Lung (tissue), 12 donors: ENCODE data around the gene CLCF1. TPM values are rescaled to one million over a fixed set of nuclear protein-coding genes. Genes with fewer than 3 reads are reported as not detected.

Experiments used
- ATAC-seq: fragments of 200-7000 bp; cut with Tn5 transposase; one replicate; pipeline ENCODE4 v1.9.1; 2020; ENCODE audit warnings: moderate number of reproducible peaks; ENCODE audit not compliant: insufficient read depth, low FRiP score
- DNase-seq, 3 donors: peaks; one replicate each; pipeline ENCODE4 v3.0.0-alpha.2; 2013 to 2017
- H3K27ac ChIP-seq, 2 donors: one replicate each; pipeline ENCODE4 v1.5.1; 2013; ENCODE audit warnings: mild to moderate bottlenecking in 2 of 2, moderate library complexity in 2 of 2, control low read depth in 1 of 2, inconsistent platforms in 1 of 2, low read depth in 1 of 2, low read length in 1 of 2
- H3K27me3 ChIP-seq, 3 donors: one replicate each; pipeline ENCODE4 v1.5.1; 2013; ENCODE audit warnings: low read length in 2 of 3; ENCODE audit not compliant: control insufficient read depth in 3 of 3, insufficient read depth in 3 of 3
- H3K36me3 ChIP-seq, 4 donors: one replicate each; pipeline ENCODE4 v1.5.1; 2013; ENCODE audit warnings: low read length in 4 of 4, mild to moderate bottlenecking in 1 of 4, moderate library complexity in 1 of 4; ENCODE audit not compliant: control insufficient read depth in 4 of 4, insufficient read depth in 4 of 4
- H3K4me1 ChIP-seq, 5 donors: one replicate each; pipeline ENCODE4 v1.5.1; 2013; ENCODE audit warnings: low read length in 5 of 5, mild to moderate bottlenecking in 2 of 5, moderate library complexity in 1 of 5; ENCODE audit not compliant: control insufficient read depth in 5 of 5, insufficient read depth in 5 of 5
- H3K4me3 ChIP-seq: one replicate; pipeline ENCODE4 v1.5.1; 2013; ENCODE audit warnings: mild to moderate bottlenecking, control low read depth, moderate library complexity
- H3K9ac ChIP-seq, 2 donors: one replicate each; pipeline ENCODE4 v1.5.1; 2013; ENCODE audit warnings: low read length in 2 of 2, control low read depth in 1 of 2; ENCODE audit not compliant: insufficient read depth in 1 of 2
- H3K9me3 ChIP-seq, 4 donors: one replicate each; pipeline ENCODE4 v1.5.1; 2013; ENCODE audit warnings: low read length in 3 of 4, mild to moderate bottlenecking in 1 of 4, moderate library complexity in 1 of 4; ENCODE audit not compliant: control insufficient read depth in 4 of 4, insufficient read depth in 3 of 4
- CTCF ChIP-seq: IDR thresholded peaks from 2 replicates; pipeline ENCODE4 v1.5.1; 2012; ENCODE audit warnings: mild to moderate bottlenecking; ENCODE audit errors: control extremely low read depth, extremely low read depth
- WGBS, 2 donors: extraction: QIAGEN DNeasy Blood & Tissue Kit; methylation state at CpG; one replicate each; pipeline ENCODE4 v1.1.7; 2013; 5-methylcytosine and 5-hydroxymethylcytosine counted together
- polyA plus RNA-seq, 2 donors: library from polyadenylated mRNA; stranded (reverse); fragments of 200-250 nt; gene quantifications; one replicate each; pipeline ENCODE4 v1.2.1, GENCODE V29; 2013
- total RNA-seq, 2 donors: library from RNA; depleted of rRNA in 1 of 2; stranded (reverse); fragments of >200 nt in 1 of 2; gene quantifications; one replicate each; pipeline ENCODE4 v1.2.1, GENCODE V29; 2014 to 2021
- donor health status: control.
- donor health status: control.
- donor health status: Bipolar disorder and iron deficiency.
- donor health status: healthy.
- donor health status: DM: yes; HTN: yes; CAD: no.

The CLCF1 gene
- total and polyA plus RNA-seq, 4 donors, result 3.5 to 10.0 (median 8.7) TPM

DNA sequence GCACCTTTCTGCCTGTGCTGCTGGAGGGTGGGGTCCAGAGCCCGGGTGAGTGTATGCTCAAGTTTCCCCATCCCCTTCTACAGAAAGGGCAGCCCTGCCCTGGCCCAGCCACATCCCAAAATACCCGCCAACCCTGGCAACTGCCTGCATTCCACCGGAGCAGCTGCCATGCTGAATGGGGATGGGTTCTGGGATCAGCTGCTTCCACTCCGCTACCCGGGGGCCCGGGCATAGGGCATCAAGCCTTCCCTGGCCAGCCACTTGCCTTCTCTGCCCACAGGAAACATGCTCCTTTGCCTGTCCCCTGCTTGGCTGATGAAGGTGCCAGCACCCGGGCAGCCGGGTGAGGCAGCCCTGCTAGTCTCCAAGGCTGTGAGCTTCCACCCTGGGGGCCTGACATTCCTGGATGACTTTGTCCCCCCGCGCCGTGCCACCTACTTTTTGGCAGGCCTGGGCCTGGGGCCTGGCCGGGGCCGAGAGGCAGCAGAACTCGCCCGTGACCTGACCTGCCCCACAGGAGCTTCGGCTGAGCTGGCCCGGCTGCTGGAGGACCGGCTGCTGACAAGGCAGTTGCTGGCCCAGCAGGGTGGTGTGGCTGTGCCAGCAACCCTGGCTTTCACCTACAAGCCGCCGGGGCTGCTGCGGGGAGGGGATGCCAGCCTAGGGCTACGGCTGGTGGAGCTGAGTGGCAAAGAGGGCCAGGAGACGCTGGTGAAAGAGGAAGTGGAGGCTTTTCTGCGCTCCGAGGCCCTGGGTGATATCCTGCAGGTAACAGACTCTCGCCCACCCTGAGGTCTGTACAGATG, 45.3 kb upstream of the CLCF1 start:
- Histone ChIP-seq H3K36me3 (no peaks in the 10 kb centered on the region), H3K9me3 (peaks cover 0 to 2% (median 0%) of the 10 kb centered on the region in 4 donors), H3K4me3 (no peak overlapping the region), H3K9ac (no peak overlapping the region), H3K27me3 (peaks cover 0 to 2% (median 0%) of the 10 kb centered on the region in 3 donors), H3K4me1 (peaks cover 0 to 41% (median 18%) of the 10 kb centered on the region in 5 donors), H3K27ac (peak overlapping the region in 1 of 2 donors; percentile 67)
- TF ChIP-seq CTCF, result no peak
- ATAC-seq (no peak), DNase-seq (no peak)
- 45 to 59% methylated on average over 26 of the region's 26 CpGs for WGBS, 2 donors

- Histone ChIP-seq H3K4me1 (peaks cover 0 to 41% (median 18%) of the 10 kb centered on the region in 5 donors), H3K27ac (peak overlapping the region; percentile 26 to 36), H3K4me3 (no peak overlapping the region), H3K36me3 (no peaks in the 10 kb centered on the region), H3K27me3 (peaks cover 0 to 3% (median 2%) of the 10 kb centered on the region in 3 donors), H3K9me3 (peaks cover 0 to 2% (median 0%) of the 10 kb centered on the region in 4 donors), H3K9ac (no peak overlapping the region)
- 82 to 91% methylated on average over 10 to 12 of the region's 12 CpGs for WGBS, 2 donors
- ATAC-seq (no peak), DNase-seq (no peak)
- no peak for TF ChIP-seq CTCF
Observed at GRCh38 chr11:67417425-67417824, 44.0 kb upstream of the CLCF1 start.

- Histone ChIP-seq H3K36me3 (no peaks in the 10 kb centered on the region), H3K9ac (no peak overlapping the region), H3K4me1 (peaks cover 0 to 41% (median 18%) of the 10 kb centered on the region in 5 donors), H3K4me3 (no peak overlapping the region), H3K27ac (peak overlapping the region; percentile 26 to 36), H3K27me3 (peaks cover 0 to 3% (median 2%) of the 10 kb centered on the region in 3 donors), H3K9me3 (peaks cover 0 to 2% (median 0%) of the 10 kb centered on the region in 4 donors)
- no peak for ATAC-seq
- TF ChIP-seq CTCF, result no peak
- DNase-seq, result peak; percentile 58 to 78 (median 64)
- whole genome bisulfite sequencing, 2 donors, result 48 to 54% methylated on average over 21 of the region's 21 CpGs
Observed at GRCh38 chr11:67416416-67417335, 43.3 kb upstream of the CLCF1 start.
